ENCODE measurements around the gene KCNQ1. TPM values are rescaled to one million over a fixed set of nuclear protein-coding genes. Genes with fewer than 3 reads are reported as not detected.

KCNQ1 gene
- total and polyA plus RNA-seq, 2 experiments from 2014 or later: 0.45 to 0.87 TPM

DNA sequence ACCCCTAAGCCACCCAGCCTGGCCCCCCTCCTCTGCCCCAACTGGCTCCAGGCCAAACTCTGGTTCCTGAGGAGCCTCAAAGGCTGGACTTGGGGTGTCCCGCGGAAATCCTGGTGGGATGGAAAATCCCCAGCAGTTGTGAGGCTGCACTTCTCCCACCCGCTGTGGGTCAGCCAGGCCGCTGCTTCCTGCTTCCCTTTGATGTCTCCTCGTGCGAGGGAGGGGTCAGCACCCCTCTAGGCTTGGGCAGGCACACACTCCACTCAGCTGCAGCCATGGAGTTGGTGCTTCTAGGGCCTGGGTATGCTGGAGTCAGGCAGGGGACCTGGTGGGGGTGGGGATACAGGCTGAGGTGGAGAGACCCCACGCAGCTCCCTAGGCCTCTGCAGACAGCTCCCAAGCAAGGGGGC, 243.0 kb downstream of the KCNQ1 start:
- peaks cover 15% of the 10 kb centered on the region for H3K36me3 Mint-ChIP-seq (ENCODE audit: low read depth)
- H2AFZ ChIP-seq: no peak overlapping the region
- no peaks in the 10 kb centered on the region for H3K27me3 ChIP-seq (ENCODE audit: insufficient read depth)
- H4K20me1 ChIP-seq (replicated peaks; ENCODE audit: insufficient read depth): peaks cover 16% of the 10 kb centered on the region
- peaks cover 93% of the 10 kb centered on the region for H3K79me2 ChIP-seq (replicated peaks; ENCODE audit: insufficient read depth)
- no peak overlapping the region for H3K27ac ChIP-seq (ENCODE audit: low read depth)
- no peaks in the 10 kb centered on the region; the same call in 1 of the 3 replicates for H3K9me3 Mint-ChIP-seq
- H3K4me3 Mint-ChIP-seq: no peak overlapping the region
- H3F3A ChIP-seq (replicated peaks; ENCODE audit: low read depth): no peaks in the 10 kb centered on the region
- no peaks in the 10 kb centered on the region for H3K36me3 ChIP-seq (ENCODE audit: insufficient read depth)
- DNase-seq (ENCODE audit: low spot score) (peak; percentile 49), ATAC-seq (peak; percentile 19)
- peaks cover 80% of the 10 kb centered on the region for H3K4me1 Mint-ChIP-seq
- TF ChIP-seq ETS1 (IDR thresholded peaks at IDR 0.05) (no peak), REST (IDR thresholded peaks at IDR 0.05; ENCODE audit: unreplicated experiment) (no peak), EZH2phosphoT487 (IDR thresholded peaks at IDR 0.05; ENCODE audit: unreplicated experiment) (no peak), JUNB (IDR thresholded peaks at IDR 0.05; ENCODE audit: unreplicated experiment) (no peak), EZH2 (IDR thresholded peaks at IDR 0.05; ENCODE audit: low read depth, unreplicated experiment) (no peak), CTCF (conservative IDR thresholded peaks at IDR 0.05; ENCODE audit: low read depth in 2 of 2) (no peak), ZNF331 (CRISPR knock-in tag; IDR thresholded peaks at IDR 0.05; ENCODE audit: low read depth) (no peak), CREB1 (CRISPR knock-in tag; IDR thresholded peaks at IDR 0.05; ENCODE audit: low read depth) (no peak), NANOG (IDR thresholded peaks at IDR 0.05; ENCODE audit: borderline replicate concordance) (no peak), POLR2AphosphoS5 (IDR thresholded peaks at IDR 0.05; ENCODE audit: low read depth) (no peak), STAT1 (IDR thresholded peaks at IDR 0.05; ENCODE audit: unreplicated experiment) (no peak), ZNF114 (CRISPR knock-in tag; IDR thresholded peaks at IDR 0.05) (no peak)
- TF ChIP-seq, protein P1, sequence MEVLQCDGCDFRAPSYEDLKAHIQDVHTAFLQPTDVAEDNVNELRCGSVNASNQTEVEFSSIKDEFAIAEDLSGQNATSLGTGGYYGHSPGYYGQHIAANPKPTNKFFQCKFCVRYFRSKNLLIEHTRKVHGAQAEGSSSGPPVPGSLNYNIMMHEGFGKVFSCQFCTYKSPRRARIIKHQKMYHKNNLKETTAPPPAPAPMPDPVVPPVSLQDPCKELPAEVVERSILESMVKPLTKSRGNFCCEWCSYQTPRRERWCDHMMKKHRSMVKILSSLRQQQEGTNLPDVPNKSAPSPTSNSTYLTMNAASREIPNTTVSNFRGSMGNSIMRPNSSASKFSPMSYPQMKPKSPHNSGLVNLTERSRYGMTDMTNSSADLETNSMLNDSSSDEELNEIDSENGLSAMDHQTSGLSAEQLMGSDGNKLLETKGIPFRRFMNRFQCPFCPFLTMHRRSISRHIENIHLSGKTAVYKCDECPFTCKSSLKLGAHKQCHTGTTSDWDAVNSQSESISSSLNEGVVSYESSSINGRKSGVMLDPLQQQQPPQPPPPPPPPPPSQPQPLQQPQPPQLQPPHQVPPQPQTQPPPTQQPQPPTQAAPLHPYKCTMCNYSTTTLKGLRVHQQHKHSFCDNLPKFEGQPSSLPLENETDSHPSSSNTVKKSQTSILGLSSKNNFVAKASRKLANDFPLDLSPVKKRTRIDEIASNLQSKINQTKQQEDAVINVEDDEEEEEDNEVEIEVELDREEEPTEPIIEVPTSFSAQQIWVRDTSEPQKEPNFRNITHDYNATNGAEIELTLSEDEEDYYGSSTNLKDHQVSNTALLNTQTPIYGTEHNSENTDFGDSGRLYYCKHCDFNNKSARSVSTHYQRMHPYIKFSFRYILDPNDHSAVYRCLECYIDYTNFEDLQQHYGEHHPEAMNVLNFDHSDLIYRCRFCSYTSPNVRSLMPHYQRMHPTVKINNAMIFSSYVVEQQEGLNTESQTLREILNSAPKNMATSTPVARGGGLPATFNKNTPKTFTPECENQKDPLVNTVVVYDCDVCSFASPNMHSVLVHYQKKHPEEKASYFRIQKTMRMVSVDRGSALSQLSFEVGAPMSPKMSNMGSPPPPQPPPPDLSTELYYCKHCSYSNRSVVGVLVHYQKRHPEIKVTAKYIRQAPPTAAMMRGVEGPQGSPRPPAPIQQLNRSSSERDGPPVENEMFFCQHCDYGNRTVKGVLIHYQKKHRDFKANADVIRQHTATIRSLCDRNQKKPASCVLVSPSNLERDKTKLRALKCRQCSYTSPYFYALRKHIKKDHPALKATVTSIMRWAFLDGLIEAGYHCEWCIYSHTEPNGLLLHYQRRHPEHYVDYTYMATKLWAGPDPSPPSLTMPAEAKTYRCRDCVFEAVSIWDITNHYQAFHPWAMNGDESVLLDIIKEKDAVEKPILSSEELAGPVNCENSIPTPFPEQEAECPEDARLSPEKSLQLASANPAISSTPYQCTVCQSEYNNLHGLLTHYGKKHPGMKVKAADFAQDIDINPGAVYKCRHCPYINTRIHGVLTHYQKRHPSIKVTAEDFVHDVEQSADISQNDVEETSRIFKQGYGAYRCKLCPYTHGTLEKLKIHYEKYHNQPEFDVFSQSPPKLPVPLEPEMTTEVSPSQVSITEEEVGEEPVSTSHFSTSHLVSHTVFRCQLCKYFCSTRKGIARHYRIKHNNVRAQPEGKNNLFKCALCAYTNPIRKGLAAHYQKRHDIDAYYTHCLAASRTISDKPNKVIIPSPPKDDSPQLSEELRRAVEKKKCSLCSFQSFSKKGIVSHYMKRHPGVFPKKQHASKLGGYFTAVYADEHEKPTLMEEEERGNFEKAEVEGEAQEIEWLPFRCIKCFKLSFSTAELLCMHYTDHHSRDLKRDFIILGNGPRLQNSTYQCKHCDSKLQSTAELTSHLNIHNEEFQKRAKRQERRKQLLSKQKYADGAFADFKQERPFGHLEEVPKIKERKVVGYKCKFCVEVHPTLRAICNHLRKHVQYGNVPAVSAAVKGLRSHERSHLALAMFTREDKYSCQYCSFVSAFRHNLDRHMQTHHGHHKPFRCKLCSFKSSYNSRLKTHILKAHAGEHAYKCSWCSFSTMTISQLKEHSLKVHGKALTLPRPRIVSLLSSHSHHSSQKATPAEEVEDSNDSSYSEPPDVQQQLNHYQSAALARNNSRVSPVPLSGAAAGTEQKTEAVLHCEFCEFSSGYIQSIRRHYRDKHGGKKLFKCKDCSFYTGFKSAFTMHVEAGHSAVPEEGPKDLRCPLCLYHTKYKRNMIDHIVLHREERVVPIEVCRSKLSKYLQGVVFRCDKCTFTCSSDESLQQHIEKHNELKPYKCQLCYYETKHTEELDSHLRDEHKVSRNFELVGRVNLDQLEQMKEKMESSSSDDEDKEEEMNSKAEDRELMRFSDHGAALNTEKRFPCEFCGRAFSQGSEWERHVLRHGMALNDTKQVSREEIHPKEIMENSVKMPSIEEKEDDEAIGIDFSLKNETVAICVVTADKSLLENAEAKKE (CRISPR knock-in tag; IDR thresholded peaks at IDR 0.05): no peak
- no peaks in the 10 kb centered on the region for H3K9me2 ChIP-seq (ENCODE audit: insufficient read depth)
- peak overlapping the region; percentile 43 for H3K4me2 ChIP-seq
- no peak overlapping the region for H3K27ac Mint-ChIP-seq
- H3K4me3 ChIP-seq: no peak overlapping the region
- H3K27me3 Mint-ChIP-seq (ENCODE audit: insufficient read depth, low read depth, poor library complexity): peaks cover 20% of the 10 kb centered on the region
- peaks cover 65% of the 10 kb centered on the region for H3K4me1 ChIP-seq (ENCODE audit: insufficient read depth)

Data from GM23338 (cell line).